H1 (cell line): Measurements from ENCODE around the gene SETX. TPM values are rescaled to one million over a fixed set of nuclear protein-coding genes. Genes with fewer than 3 reads are reported as not detected.

Experiments
- polyA plus RNA-seq, 7 experiments: library from polyadenylated mRNA; depleted of rRNA in 3 of 7; stranded (reverse) in 5 of 7; unstranded in 2 of 7; fragments of >200 nt in 5 of 7; fragments of 200-250 nt in 2 of 7; gene quantifications; 1 replicate in 5 of 7; 2 replicates in 1 of 7; 4 replicates in 1 of 7; pipeline versions ENCODE4 v1.2.1 to v1.2.3, GENCODE V29; 2011 to 2013; ENCODE audit warnings: missing spikeins in 2 of 7, mixed read lengths in 2 of 7
- total RNA-seq: library from RNA; stranded (reverse); fragmentation: NEBNext Ultra II Directional; extraction: Animal tissue kit (Norgen Biotek cat#: 25700); gene quantifications from 2 replicates; pipeline ENCODE4 v1.2.1, GENCODE V29; 2021

Gene SETX
- total and polyA plus RNA-seq, 2 of the 8 experiments (the other 6 are each of a cell fraction or from before 2014, with no cell fraction given): 15.1 to 37.9 TPM

Other genes starting within 250 kb of the SETX start
- gene NTNG2, start 192.9 kb downstream of the SETX start, total RNA-seq: 0.52 and 1.4 TPM in 2 replicates
- gene NTNG2, start 192.9 kb downstream of the SETX start, polyA plus RNA-seq (2011; rRNA removed): 1.2 and 1.5 TPM in 2 replicates
- gene TTF1, start 51.9 kb upstream of the SETX start, total RNA-seq: 22.2 and 22.6 TPM in 2 replicates
- gene TTF1, start 51.9 kb upstream of the SETX start, polyA plus RNA-seq (2011; rRNA removed): 6.5 and 7.8 TPM in 2 replicates
- gene CFAP77, start 55.2 kb upstream of the SETX start, total RNA-seq: 0.52 and 0.63 TPM in 2 replicates
- gene CFAP77, start 55.2 kb upstream of the SETX start, polyA plus RNA-seq (2011; rRNA removed): 0.97 and 1.2 TPM in 2 replicates
- not detected in 2 replicates for gene BARHL1, start 227.6 kb upstream of the SETX start, total RNA-seq
- 0.06 TPM in 1 of 2 replicates, not detected in the other for gene BARHL1, start 227.6 kb upstream of the SETX start, polyA plus RNA-seq (2011; rRNA removed)